ENCODE results near the gene ZNF775.

ZNF775 gene

DNA sequence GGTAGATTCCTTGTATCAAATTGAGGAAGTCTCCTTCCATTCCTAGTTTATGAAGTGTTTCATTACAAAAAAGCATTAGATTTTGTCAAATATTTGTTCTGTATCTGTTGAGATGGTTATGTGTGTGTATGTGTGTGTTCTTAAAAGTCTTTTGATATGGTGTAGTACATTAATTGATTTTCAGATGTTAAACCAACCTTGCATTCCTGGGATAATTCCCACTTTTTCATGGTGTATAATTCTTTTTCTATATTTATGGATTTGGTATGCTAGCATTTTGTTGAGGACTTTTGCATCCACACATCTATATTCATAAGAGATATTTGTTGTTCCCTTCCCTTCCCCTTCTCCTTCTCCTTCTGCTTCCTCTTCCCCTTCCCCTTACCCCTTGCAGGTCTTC, 62.4 kb downstream of the ZNF775 start:
- DNase-seq (ENCODE audit: low read depth): no peak

DNA sequence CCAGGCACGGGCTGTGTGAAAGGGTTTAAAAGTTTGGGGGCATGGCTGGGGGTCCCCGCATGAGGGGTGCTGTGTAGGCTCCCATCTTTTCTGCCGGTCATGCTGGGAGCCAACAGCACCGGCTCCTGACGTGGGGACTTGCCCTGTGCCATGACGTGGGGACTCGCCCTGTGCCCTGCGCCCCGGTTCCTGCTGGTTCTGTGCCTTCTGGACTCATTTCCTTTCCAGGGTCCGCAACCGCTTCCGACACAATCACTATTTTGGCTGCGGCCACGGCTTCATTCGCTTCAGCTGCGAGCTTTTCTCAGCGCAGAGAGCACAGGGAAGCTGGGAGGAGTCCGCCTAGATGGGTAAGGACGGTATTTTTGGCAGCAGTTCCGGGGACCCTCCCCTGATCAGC, 63.7 kb downstream of the ZNF775 start:
- no peak for DNase-seq (ENCODE audit: low read depth)

DNA sequence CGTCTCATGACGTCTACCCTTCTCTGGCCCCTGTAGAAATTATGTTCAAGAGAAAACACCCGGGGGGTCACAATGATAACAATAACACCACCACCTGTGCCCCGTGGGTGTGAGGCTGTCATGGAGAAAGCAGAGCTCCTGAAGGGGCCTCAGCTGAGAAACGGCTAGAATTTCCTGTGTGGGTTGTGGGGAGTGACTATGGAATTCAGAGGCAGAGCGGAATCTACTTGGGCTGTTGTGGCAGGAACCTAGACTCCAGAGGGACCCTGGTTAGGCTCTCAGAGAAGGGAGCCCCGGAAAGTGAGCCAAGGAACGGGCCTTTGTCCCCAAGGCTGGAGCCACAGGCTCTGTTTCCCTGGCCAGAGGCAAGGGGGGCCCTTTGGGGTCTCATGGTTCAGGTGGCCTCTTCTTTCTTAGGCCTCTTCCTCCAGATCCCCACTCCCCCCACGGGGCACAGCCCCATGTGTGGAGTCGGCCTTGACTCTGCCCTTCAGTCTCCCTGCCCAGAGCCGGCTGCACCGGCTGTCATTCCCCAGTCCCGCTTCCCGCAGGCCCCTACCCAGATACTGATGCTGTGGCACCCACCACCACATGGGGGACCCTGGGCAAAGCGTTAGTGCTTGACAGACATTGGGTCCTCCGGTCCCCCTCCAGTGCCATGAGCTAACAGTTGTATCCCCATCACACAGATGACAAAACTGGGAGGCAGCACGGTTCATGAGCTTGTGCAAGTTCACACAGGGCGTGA, 64.8 kb downstream of the ZNF775 start:
- DNase-seq (ENCODE audit: low read depth): no peak

DNA sequence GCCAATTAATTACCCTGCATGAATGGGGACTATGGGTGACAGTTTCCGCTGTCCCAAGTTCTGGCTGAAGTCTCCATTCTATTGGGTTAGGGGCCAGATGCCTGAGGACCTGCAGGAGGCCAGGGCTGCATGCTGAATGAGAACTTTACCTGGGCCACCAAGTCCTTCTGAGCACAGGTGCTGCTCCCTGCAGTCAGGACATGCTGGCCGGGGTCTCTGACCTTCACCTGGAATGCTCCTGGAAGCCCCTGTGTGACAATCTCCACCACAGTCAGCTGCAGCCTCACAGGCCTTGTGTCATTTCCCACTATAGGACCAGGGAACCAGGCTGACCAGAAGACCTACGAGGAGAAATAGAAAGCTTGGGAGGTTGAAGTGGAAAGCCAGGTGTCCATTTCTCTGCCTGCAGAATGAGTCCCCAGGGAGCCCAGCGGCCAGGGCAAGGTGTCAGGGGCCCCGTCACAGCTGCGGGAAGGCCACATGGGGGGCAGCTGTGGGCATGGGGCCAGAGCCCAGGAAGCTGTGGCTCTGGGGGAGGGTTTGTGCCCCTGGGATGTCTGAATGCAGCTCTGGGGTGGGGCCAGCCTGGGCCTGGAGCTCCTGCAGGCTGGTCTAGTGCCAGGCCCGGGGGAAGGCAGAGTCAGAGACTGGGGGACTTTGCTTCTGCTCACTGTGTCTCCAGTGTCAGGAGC, 65.7 kb downstream of the ZNF775 start:
- DNase-seq (ENCODE audit: low read depth): no peak

DNA sequence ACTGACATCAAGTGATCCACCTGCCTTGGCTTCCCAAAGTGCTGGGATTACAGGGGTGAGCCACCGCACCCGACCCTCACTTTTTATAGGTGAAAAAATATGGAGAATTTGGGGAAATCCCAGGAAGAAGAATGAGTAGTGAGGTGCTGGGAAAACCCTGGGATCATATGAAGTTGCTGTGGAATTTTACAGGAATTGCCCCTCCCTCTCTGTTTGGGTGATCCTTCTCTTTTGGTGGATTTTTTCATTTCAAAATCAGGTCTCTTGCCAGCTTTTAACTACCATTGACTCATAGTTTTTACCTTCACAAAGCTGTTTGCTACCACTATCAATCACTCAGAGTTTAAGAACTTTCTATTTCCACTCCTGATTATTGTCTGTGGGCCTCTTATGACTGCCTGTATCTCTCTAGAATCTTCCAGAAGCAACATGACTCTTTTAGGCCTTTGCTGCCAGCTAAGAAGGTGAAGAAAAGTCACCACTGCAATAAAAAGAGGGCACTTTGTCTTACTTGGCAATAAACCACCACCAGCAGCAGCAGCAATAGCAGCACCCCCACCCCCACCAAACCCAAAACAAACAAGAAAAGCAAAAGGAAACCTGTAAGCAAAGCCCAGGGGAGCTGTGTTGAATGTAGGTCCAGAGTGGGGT, 67.3 kb downstream of the ZNF775 start:
- no peak for DNase-seq (ENCODE audit: low read depth)

Data from activated T-helper 9 cell treated with anti-CD3 and anti-CD28 coated beads, Interleukin-2, amount 50 U/mL, for 16 hours (primary cell).